GM10847 (cell line): ENCODE data around the gene DAAM1.

ENCODE experiments used
- POLR2A ChIP-seq: IDR thresholded peaks from 2 replicates; pipeline ENCODE4 v1.6.1; 2011; ENCODE audit not compliant: insufficient read length; ENCODE audit errors: extremely low read depth

DAAM1 gene

GRCh38 chr14:59276235-59276634, 87.8 kb downstream of the DAAM1 start:
- TF ChIP-seq POLR2A, result no peak

GRCh38 chr14:59277659-59278058, 89.2 kb downstream of the DAAM1 start:
- TF ChIP-seq POLR2A, result no peak

GRCh38 chr14:59278111-59278510, 89.6 kb downstream of the DAAM1 start:
- no peak for TF ChIP-seq POLR2A

GRCh38 chr14:59280961-59281360, 92.5 kb downstream of the DAAM1 start:
- TF ChIP-seq POLR2A, result no peak

- no peak for TF ChIP-seq POLR2A
Observed at GRCh38 chr14:59281609-59282377, 93.3 kb downstream of the DAAM1 start.

DNA sequence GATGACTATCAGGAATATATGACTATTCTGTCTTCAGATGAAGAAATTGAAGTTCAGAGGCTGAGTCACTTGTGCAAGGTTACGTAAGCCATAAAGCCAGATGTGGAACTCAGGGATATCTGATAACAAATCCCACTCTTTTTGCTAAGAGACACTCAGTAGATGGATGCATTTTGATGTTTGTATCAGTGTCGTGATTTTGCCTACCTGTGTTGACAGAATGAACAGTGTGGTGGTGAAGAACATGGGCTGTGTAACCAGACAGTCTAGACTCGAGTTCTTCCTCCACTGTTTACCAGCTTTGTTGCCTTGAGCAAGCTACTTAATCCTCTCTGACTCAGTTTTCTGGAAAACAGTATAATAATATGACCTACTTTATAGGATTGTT, 93.9 kb downstream of the DAAM1 start:
- TF ChIP-seq POLR2A, result no peak

GRCh38 chr14:59283361-59283760, 94.9 kb downstream of the DAAM1 start:
- no peak for TF ChIP-seq POLR2A

- no peak for TF ChIP-seq POLR2A
Observed at GRCh38 chr14:59284059-59284458, 95.6 kb downstream of the DAAM1 start.

GRCh38 chr14:59292028-59292427, 103.6 kb downstream of the DAAM1 start:
- TF ChIP-seq POLR2A, result no peak

GRCh38 chr14:59292921-59293534, 104.6 kb downstream of the DAAM1 start:
- no peak for TF ChIP-seq POLR2A

- no peak for TF ChIP-seq POLR2A
Observed at GRCh38 chr14:59293935-59294661, 105.6 kb downstream of the DAAM1 start.

DNA sequence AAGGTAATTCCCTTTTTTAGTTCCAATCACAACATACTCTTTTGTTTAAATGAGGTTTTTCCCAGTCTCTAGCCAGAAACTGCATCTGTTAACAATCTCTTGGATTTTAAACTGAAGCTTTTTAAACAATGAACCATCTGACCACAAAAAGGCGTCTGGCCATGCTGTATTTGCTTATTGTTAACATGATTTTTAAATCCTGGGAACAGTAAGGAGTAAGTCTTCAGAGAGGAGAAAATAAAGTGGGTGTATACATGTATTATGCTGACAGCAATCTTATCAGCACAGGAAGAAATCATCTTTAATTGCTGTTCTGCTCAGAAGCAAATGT, 106.2 kb downstream of the DAAM1 start:
- TF ChIP-seq POLR2A, result no peak

GRCh38 chr14:59295951-59296350, 107.5 kb downstream of the DAAM1 start:
- no peak for TF ChIP-seq POLR2A

GRCh38 chr14:59296508-59296907, 108.0 kb downstream of the DAAM1 start:
- no peak for TF ChIP-seq POLR2A

- no peak for TF ChIP-seq POLR2A
Observed at GRCh38 chr14:59297071-59297776, 108.8 kb downstream of the DAAM1 start.

DNA sequence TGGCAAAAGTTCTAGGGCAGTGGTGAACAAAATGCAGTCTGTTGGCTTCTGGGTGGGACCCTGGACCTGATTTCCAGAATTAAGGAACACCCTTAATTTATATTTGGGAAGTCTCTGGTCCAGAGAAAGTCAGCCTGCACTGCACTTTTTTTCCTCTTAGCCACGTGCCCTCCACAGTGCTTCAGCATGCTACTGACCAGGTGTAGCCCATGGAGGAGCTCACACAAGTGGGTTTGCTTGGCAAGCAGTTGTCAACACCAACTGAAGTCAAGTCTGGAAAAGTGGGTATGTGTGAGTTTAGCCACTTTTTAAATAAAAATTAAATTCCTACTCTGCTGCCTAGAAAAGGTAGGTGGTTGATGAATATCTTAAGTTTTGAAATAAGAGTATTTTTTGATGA, 111.3 kb downstream of the DAAM1 start:
- TF ChIP-seq POLR2A, result no peak
